M059J (cell line): ENCODE data around the gene KCNE3. TPM values are rescaled to one million over a fixed set of nuclear protein-coding genes. Genes with fewer than 3 reads are reported as not detected.

Experiments used
- DNase-seq: peaks from one replicate; pipeline ENCODE4 v3.0.0-alpha.2; 2012; ENCODE audit warnings: low read depth
- total RNA-seq: library from RNA; depleted of rRNA; stranded (reverse); fragments of >200 nt; shearing (Covaris generic); gene quantifications from 2 replicates; pipeline ENCODE4 v1.2.3, GENCODE V29; 2014

Gene KCNE3
- total RNA-seq, 1 experiment from 2014 or later, result 0.10 TPM

DNA sequence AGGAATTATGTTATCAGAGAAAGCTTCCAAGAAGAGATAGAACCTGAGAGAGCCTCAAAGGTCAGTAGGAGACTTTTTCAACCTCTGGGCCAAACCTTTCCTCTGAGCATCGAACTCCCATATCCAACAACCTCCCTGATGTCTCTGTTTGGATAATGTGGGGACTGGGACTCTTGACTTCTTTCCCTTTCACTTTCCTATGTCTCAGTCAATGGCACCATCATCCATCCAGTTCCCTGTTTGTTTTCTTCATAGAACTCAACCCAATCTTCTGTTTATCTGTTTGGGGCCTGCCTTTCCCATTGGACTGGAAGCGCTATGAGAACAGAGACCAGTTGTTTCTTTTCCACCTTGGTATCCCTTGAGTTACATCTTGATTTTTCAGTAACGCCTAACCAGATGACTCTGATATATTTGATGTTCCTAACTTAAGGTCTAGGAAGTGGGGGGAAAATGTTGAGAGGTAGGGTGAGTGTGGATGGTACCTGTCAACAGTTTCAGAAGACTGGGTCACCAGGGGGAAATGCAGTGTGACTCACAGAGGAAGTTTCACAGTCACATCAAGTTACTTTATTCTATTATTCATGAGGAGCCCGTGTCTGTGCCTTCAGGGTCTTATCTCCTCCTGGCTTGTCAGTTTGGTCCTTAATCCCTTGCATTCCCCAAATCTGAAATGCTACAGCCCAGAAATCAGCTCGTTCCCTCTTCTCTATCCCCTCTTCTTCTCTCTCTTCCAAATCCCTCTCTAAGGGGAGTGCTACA lies 4.5 kb upstream of the KCNE3 start:
- DNase-seq, result no peak

DNA sequence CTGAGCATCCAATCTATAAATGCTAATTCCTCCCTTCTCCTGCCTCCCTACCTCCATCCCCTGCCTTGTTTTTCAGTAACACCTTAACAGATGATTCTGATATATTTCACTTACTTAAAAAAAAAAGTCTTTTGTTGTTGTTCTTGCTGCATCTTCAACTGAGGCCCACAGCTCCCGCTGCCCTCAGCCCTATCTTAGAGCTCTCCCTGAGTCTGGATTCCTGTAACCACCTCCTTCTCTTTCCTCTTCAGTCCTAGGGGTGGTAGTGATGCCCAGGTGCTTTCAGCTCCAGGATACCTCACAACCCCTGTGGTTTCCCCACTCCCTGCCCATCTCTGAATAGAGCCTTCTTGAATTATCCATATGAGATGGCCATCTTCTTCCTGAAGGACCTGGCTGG lies 3.7 kb upstream of the KCNE3 start:
- no peak for DNase-seq

DNA sequence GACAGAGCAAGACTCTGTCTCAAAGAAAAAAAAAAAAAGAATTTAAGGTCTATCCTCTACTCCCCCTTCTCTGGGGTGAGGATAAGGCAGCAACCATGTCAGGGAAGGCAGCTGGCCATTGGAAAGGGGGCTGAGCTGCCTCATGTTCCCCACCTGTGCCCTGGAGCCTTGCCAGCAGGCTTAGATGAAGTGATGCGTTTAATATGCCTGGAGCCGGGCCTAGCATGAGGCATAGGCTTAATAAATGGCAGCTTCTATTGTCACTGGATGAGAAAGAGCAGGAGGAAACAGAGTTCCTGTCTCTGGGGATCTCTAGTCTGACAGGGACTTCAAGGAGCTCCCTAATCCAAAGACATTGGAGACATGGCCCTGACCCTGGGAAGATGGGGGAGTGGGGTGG lies 3.2 kb upstream of the KCNE3 start:
- DNase-seq, result no peak

DNA sequence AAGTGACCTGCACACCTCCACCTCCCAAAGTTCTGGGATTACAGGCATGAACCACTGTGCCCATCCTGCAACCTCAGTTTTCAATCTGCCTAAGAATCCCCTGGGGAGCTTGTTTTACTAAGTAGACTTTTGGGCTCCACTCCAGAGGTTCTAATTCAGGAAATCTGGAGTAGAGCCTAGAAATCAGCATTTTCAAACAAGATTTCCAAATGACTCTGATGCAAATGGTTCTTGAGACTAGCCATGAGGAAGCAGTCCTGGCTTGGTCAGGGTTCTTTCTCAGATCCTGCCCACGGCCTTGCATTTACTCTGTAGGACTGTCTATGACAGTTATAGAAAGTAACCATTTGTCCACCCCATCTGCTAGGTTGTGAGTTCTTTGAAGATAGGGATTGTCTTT lies 1.6 kb upstream of the KCNE3 start:
- no peak for DNase-seq

DNA sequence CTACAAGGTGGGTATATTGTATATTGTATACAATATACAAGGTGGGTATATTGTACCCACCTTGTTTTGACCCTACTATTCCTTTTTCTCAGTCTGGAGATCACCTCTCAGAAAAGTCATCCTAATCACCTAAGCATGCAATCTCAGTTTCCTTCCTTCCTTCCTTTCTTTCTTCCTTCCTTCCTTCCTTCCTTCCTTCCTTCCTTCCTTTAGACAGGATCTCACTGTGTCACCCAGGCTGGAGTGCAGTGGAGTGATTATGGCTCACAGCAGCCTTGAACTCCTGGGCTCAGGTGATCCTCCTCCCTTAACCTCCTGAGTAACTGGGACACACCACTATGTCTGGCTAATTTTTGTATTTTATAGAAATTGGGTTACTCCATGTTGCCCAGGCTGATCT lies 1.2 kb upstream of the KCNE3 start:
- DNase-seq, result no peak

DNA sequence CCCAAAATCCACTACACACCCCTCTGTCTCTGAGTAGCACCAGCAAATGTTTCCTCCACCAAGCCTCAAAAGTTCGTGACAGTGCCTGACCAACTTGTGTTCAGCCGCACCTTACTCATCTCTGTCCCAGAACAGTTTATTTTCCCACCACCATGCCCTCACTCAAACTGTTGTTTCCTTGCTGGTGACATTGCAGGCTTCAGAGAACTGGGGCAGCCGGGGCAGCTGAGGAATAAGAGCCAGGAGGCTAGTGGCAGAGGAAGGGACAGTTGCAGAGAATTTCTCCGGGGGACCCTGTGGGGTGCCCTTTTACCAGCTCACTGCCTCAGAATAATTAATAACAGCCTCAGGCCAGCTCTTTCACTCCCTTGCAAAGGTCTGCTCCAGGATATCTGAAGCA lies 709 bp upstream of the KCNE3 start:
- DNase-seq, result no peak

DNA sequence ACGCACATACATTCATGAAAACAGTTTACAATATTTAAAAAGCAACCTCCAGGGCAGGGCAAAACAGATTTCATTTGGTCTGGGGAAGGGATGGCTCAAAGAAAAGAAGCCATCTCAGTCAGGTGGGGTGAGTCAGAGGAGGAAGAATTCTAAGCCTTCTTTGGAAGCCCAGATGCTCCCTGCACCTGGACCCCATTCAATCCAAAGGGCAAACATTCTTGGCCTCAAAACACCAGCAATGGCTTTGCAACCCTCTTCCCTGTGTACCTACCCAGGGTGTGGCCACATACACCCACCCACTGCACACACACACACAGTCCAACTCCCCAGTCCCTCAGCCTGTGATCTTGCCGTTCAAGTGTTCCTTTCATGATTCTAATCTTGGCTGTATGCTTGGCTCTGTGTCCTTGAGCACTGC lies 2.0 kb downstream of the KCNE3 start:
- DNase-seq, result no peak

DNA sequence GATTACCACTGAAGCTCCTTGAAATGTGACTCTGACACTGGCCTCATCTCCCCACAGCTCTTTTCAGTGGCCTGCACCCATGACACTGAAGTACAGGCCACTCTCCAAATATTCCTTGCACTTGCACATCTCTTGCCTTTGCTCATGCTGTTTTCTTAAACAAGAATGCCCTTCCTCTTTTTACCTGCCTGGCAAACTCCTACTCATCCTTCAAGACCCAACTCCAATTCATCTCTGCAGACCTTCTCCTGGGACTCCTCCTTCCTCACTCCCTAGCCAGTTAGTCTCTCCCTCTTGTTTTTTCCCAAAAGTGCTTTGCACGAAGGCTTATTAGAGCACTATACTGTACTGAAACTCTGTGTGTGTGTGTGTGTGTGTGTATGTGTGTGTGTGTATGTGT lies 2.6 kb downstream of the KCNE3 start:
- no peak for DNase-seq

DNA sequence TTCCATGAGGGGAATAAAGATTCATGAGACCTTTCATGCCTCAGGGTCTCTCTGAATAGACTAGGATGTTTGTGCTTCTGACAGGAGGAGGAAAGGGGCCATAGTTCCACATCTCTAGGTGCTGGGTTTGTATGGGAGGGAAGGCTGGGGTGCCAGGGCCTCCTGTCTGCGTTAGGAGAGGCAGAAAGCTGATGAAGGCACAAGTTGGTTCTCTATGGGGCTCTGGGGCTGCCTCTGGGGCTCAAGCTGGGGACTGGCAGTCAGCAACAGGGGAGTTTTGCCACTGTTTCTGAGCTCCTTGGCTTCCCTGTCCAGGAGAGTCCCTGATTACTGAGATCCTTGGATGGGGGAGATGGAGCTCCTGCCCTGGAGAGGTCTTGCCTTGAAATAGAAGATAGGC lies 4.1 kb downstream of the KCNE3 start:
- DNase-seq, result no peak

DNA sequence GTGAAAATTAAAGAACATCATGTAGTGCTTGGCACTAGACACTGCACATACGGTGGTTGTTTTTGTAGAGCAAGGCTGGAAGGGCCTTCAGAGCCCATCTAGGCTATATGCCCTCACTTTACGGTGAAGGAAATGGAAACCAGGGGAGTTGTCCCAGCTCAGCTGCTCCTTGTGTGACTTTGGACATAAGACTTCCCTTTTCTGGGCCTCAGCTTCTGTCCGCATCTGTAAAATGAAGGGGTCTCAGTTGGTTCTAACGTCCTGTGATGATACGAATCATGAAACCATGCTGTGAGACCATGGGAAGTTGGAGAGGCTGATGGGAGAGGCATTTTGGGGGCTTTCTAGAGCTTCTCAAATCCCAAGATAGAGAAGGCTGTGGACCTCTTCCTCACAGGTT lies 4.7 kb downstream of the KCNE3 start:
- DNase-seq, result no peak

DNA sequence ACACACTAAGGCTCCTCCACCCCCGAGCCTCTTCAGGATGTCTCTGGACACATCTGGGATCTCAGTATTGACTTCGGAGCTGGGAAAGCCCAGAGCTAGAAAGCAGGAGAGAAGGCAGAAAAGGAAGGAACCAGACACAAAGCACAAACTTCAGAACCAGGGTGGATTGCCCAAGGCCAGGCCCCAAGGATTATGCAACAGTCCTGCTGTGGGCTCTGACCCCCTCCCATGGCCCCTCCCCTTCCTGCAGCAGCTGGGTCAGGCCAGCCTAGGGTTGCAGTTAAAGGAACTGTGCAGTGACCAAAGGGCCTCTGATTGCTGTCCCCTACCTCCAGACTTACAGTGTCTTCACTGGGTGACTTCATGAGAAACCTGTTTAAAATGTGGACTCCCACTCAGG lies 5.3 kb downstream of the KCNE3 start:
- DNase-seq, result no peak

DNA sequence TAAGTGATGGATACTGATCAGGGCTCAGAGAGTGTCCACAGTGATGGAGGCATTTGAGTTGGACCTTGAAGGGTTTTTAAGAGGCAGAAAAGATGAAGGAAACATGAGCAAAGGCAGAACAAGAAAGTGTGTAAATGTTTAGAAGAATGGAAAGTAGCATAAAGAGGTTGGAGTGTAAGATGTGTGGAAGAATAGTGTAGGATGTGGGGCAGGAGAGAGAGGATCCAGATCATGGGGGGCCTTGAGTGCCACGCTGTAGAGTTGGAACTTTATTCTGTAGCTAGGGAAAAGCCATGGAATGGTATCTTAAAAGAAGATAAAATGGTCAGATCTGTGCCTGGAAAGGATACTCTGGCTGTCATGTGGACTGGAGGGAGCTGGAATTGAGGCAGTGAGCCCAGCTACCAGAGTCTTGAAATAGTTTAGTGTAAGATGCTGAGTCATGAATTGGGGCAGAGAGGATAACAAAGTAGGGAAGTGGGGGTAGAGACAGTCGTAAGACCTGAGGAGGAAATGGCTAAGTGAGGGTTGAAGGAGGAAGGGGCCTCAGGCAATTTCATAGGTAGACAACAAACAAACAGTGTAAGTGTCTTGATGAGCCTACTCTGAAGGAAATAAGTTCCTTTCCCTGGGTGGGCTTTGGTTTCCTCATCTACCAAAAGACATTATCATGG lies 6.7 kb downstream of the KCNE3 start:
- DNase-seq, result peak; percentile 30

DNA sequence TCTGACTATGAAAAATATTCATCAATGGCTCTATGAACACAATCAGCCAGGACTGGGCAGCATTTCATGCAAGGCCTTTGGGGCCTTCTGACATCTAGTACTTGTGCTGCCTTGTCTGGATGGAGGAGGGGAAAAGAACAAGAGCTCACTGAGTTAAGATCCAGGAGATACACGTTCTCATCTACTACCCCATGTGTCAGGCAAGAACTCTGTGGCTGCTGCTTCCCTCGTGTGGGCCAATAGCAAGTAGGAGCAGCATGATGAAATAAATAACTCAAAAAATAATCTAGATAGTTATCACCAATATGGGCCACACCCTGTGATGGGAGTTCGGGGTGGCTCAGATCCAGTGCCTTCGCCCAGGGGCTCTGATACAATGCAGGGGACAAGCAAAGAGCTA lies 7.3 kb downstream of the KCNE3 start:
- DNase-seq, result no peak

DNA sequence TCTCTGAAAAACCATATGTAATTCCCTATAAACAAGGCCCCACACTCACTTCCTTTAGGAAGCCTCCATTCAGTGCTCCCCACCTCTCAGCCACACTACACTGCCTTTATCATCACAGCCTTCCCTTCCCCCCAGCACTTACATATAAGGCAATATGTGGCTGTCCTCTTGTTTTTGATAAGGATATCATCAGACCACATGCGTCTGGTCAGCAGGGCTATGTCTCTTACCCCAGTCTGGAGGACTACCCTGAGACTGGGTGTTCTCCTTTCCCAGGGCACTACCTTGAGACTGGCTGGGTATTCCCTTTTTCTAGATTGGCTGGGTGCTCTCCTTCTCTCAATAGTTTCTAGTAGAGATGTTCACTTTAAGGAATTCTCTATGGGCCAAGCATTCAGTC lies 7.8 kb downstream of the KCNE3 start:
- DNase-seq, result no peak

DNA sequence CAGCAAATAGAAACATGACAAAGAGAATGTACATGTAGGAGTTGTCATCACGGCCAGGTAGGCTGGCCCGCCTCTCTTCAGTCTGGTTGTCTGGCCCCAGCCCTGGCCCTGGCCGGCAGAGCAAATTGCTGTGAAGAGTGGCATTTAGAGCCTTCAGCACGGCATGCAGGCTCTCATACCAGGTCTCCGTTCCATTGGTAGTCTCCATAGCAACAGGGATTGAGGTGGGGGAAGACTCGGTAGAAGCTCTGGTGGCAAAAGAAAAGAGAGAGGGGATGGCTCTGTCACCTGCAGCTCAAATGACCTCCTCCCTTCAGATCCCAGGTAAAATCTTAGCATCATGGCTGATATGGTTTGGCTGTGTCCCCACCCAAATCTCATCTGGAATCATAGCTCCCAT lies 10.0 kb downstream of the KCNE3 start:
- DNase-seq, result no peak

DNA sequence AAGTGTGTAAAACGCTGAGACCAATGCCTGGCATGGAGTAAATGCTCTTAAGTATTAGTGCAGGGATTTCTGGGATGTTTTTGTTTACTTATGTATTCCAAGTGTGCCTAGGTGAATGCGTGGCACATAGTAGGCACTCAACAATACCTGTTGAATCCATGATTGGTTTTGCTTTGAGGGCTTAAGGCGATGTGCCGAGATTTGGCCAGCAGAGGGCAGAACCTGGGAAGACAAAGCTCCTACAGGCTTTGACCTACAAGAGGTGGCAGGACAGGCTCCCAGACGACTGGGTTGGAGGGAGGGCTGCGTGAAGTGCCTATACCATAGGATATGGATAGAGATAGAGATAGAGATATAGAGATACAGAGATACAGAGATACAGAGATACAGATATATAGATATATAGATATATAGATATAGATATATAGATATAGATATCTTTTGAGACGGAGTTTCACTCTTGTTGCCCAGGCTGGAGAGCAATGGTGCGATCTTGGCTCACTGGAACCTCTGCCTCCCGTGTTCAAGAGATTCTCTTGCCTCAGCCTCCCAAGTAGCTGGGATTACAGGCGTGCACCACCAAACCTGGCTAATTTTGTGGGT lies 13.9 kb downstream of the KCNE3 start:
- peak; percentile 60 for DNase-seq

DNA sequence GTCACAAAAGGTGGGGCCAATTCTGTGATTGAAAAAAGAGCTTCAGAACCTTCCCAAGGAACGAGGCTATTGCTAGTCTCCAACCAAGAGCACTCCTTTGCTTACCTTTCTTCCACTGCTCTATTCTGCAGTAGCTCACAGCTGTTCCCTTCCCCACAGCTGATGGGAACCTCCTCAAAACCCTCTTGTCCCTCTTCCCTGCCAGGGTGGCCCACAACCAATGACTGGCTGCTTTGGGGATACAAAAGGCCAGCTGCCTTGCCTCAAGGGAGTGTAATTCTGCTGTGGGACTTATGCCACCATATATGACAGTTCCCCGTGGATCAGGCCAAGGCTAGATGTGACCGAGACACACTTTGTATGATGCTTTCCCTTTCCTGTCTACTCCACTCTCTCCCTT lies 15.0 kb downstream of the KCNE3 start:
- no peak for DNase-seq

DNA sequence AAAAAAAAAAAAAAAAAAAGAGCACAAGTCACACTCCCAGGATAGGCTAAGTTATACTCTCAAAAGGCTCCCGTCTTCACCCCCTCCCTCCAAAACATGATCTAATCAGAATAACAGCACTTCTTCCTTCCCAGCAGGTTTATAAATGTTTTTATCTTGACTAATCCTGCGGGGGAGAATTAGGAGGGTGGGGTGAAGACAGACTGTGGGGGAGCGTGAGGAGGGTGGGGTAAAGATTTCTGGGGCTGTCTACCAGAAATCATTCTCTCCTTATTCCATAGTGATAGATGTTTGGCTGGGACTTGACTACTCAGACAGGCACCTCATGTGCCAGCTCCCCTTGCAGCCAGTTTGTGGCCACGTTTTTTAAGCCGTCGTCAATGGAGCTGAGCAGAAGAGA lies 17.0 kb downstream of the KCNE3 start:
- no peak for DNase-seq

DNA sequence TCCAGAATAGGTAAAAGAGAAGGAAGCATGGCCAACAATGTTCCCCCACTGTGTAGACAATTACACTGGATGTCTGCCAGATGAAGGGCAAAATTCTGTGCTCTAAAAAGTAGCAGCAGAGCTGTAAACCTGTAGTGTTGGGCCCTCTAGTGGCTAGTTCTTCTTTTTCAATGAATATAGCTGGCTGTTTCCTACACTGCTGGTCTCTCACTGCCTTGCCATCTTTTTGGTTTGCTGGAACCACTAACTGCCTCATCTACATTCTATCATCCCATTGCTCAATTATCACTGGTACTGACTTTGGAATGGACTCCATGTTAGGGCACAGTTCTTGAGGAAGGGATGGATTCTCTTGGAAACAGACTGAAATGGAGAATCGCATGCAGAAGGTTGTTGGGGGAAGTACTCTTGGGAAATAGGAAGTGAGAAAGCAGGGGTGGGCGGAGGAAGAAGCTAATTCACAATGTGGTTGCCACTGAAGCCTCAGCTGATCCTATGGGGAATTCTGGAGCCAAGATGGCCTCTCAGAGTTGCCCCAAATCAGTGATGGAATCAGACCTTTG lies 17.9 kb downstream of the KCNE3 start:
- DNase-seq, result peak; percentile 81

DNA sequence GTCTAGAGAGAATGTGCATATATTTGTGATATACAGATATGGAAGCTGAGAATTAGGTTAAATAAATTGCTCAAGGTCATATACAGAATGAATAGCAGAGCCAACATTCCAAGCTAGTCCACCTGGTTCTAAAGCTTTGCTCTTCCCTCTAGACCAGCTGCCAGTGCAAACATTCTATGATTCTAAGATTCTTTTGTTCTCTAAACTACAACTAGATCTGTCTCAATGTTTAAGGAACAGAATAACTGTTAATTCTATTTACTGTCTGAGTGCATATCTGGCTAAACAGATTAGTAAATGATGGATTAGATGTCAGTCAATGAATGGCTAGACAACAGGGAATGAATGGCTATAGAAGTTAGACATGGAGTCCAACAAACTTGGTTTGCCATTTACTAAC lies 19.6 kb downstream of the KCNE3 start:
- no peak for DNase-seq

DNA sequence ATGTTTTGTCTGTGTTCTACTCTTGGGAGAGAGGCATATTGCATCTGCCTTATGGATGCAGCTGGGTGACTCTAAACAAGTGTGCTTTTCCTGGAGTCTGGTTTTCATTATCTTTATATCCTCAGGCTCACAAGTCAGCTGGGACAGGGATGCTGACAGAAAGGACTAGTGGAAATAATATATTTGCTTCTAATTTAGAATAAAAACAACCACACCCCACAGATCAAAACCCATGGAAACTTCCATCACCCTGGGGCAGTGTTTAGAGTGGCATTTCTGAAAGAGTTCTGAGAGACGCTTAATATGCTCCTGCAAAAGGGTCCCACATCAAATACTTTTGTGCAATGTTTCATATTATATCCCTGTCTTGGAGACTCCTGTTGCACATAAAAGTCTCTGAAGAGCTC lies 20.8 kb downstream of the KCNE3 start:
- no peak for DNase-seq

DNA sequence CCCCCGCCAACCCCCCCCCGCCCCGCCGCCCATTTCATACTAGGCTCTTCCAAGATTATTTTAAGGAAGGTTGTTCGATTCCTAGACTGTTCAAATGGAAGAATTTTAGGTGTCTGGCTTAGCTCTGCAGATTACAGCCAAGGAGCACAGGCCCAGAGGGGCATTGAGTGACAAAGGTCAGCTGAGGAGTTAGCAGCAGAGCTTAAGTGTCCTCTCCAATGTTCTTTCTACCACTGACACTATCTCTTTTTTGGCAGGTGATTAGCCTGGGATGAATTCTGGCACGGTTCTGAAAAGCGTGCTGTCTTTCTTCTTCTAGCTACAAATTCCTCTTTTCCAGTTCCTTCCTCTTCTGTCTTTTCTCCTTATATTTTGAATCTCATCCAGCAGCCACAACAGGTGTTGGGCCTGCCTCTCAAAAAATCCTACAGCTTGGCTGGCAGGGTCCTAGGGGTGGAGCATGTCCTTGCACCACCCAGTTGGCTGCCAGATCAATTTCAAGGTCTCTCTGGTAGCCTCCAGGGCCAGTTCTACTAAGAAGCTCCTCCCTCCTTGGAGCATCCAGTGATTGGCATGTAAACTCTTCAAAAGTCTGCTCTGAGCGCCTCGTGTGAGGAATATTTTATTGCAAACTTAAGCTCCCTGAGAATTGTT lies 23.0 kb downstream of the KCNE3 start:
- no peak for DNase-seq
